HG03064 (cell line): ENCODE results near the gene DBF4B.

Experiments
- ATAC-seq: cut with Tn5 transposase; IDR thresholded peaks from one replicate; pipeline ENCODE4 v1.9.1; 2021; ENCODE audit warnings: low read depth; ENCODE audit not compliant: unreplicated experiment

The DBF4B gene

DNA sequence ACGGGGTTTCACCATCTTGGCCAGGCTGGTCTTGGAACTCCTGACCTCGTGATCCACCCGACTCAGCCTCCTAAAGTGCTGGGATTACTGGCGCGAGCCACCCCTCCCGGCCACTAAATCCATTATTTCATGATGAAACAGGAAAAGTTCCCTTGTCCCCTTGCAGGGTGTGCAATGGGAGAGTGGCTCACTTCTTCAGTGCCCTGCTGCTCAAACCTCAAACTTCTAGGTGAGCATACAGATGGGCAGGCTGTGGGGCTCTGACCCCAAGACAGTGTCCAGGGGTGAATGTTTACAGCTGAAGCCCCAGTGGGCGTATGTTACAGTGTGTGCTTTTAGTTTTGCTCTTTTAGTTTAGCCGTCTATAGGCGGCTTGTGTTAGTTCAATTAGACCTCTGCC lies 87.0 kb downstream of the DBF4B start:
- ATAC-seq: no peak

DNA sequence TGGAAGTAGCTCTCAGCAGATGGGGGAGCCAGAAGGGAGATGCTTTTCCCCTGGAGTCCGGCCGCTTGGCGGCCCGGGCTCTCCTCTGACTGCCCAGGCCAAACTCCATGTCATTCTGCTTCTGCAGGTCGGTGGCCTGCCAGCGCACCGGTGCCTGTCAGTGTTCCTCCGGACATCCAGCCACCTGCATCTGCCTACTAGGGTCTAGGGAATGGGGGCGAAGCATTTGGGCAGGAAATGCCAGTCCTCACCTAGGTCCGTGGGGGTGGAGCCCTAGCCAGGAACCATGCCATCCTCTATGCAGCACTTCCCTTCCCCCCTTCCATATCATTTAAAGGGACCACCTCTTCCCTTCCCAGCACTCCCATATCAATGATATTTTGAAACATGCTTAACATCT lies 87.5 kb downstream of the DBF4B start:
- ATAC-seq: no peak

DNA sequence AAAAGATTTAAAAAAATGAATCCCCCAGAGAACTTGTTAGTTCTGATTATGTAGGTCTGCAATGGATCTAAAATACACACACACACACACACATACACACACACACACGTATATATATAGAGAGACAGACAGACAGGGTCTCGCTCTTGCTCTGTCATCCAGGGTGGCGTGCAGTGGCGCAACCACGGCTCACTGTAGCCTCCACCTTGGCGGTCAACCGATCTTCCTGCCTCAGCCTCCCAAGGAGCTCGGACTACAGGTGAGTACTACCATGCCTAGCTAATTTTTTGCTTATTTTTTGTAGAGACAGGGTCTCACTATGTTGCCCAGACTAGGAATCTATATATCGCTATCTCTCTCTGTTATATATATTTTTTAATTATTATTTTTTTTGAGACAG lies 88.3 kb downstream of the DBF4B start:
- ATAC-seq: no peak

DNA sequence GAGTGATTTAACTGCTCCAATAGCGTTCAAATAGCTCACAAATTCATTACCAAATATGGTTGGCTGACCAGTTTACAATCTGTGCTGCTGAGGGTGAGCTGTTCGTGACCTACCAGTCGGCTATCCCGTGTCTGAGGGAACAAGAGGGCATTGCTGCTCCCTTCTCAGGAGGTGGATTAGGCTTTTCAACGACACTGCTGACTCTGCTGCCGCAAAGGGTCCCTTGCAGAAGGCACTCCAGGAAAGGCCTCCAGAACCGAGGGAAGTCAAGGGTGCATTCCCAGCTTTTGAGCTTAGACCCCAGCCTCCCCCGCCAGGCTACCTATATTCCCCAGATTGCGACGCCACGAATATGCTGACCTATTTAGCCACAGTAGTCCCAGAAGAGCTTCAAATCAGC lies 89.3 kb downstream of the DBF4B start:
- no peak for ATAC-seq

DNA sequence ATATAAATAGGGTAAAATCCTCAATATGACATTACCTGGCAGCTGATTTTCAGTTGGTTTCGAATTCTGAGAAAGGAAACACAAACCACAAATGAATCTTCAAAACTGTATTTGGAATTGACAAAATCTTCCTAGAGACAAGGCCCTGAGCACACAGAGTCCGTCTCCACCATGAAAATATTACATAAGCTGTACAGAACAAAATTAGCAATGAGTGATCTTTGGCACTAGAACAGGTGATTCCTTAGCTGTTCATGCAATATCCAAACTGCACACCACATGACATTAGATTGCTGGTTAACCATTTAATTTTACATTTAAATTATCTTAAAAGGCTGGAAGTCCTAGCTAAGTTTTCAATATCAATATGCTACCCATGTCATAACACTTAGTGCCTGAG lies 89.9 kb downstream of the DBF4B start:
- ATAC-seq: no peak
